OCI-LY1 (cell line): ENCODE data around the gene MYOF.

Experiments
- H2AFZ ChIP-seq: fragments of 200-600 bp; sonication (generic), shearing (Covaris generic); 2 replicates; pipeline ENCODE4 v1.6.0; 2014; ENCODE audit warnings: antibody characterized with exemption, mild to moderate bottlenecking, low read length
- H3F3A ChIP-seq: fragments of 200-600 bp; sonication (generic), shearing (Covaris generic); 2 replicates; pipeline ENCODE4 v1.6.0; 2014; ENCODE audit warnings: mild to moderate bottlenecking, antibody characterized with exemption, low read length, moderate library complexity; ENCODE audit not compliant: insufficient read depth
- H3K27ac ChIP-seq: fragments of 200-600 bp; sonication (generic); 2 replicates; pipeline ENCODE4 v1.5.1; 2014; ENCODE audit warnings: low read length, mixed run types, mild to moderate bottlenecking, low read depth; ENCODE audit not compliant: poor library complexity, severe bottlenecking
- H3K27me3 ChIP-seq: fragments of 200-600 bp; sonication (generic); 2 replicates; pipeline ENCODE4 v1.6.0; 2014; ENCODE audit warnings: antibody characterized with exemption, mild to moderate bottlenecking, low read length, moderate library complexity; ENCODE audit not compliant: insufficient read depth
- H3K36me3 ChIP-seq: fragments of 200-600 bp; sonication (generic); 2 replicates; pipeline ENCODE4 v1.6.1; 2014; ENCODE audit warnings: mild to moderate bottlenecking, antibody characterized with exemption, low read length, moderate library complexity, mixed read lengths; ENCODE audit not compliant: insufficient read depth
- H3K4me1 ChIP-seq: fragments of 200-600 bp; sonication (generic); 2 replicates; pipeline ENCODE4 v1.5.1; 2014; ENCODE audit warnings: mild to moderate bottlenecking, low read length, moderate library complexity; ENCODE audit not compliant: insufficient read depth, severe bottlenecking
- H3K4me2 ChIP-seq: fragments of 200-600 bp; sonication (generic), shearing (Covaris generic); 2 replicates; pipeline ENCODE4 v1.6.1; 2014; ENCODE audit warnings: low read length
- H3K4me3 ChIP-seq: fragments of 200-600 bp; sonication (generic); 2 replicates; pipeline ENCODE4 v1.5.1; 2014; ENCODE audit warnings: low read length, low read depth, mild to moderate bottlenecking, mixed read lengths; ENCODE audit not compliant: poor library complexity, severe bottlenecking
- H3K79me2 ChIP-seq: fragments of 200-600 bp; shearing (Covaris generic); 2 replicates; pipeline ENCODE4 v1.6.1; 2016; ENCODE audit warnings: mixed run types, low read length, mixed read lengths; ENCODE audit not compliant: insufficient read depth
- H3K9ac ChIP-seq: fragments of 200-600 bp; sonication (generic), shearing (Covaris generic); 2 replicates; pipeline ENCODE4 v1.6.1; 2014; ENCODE audit warnings: mild to moderate bottlenecking, low read length, mixed read lengths
- H3K9me2 ChIP-seq: fragments of 200-600 bp; sonication (generic), shearing (Covaris generic); 2 replicates; pipeline ENCODE4 v1.6.1; 2014; ENCODE audit warnings: low read depth, mild to moderate bottlenecking, low read length, mixed read lengths
- H3K9me3 ChIP-seq: fragments of 200-600 bp; shearing (Covaris generic); 2 replicates; pipeline ENCODE4 v1.6.1; 2014; ENCODE audit warnings: low read length, mixed read lengths
- H4K20me1 ChIP-seq: fragments of 200-600 bp; sonication (generic), shearing (Covaris generic); 2 replicates; pipeline ENCODE4 v1.6.0; 2016; ENCODE audit warnings: mild to moderate bottlenecking, low read length; ENCODE audit not compliant: insufficient read depth
- CTCF ChIP-seq: fragments of 200-600 bp; sonication (generic), shearing (Covaris generic); IDR thresholded peaks from 2 replicates; pipeline ENCODE4 v1.5.1; 2017; ENCODE audit warnings: mild to moderate bottlenecking, antibody characterized with exemption, low read length, moderate library complexity, mixed read lengths
- EZH2 ChIP-seq: fragments of 200-600 bp; sonication (generic), shearing (Covaris generic); IDR thresholded peaks from 2 replicates; pipeline ENCODE4 v1.8.0; 2017; ENCODE audit warnings: borderline replicate concordance, mixed run types, mild to moderate bottlenecking, antibody characterized with exemption, low read length, moderate library complexity, mixed read lengths

Gene MYOF

DNA sequence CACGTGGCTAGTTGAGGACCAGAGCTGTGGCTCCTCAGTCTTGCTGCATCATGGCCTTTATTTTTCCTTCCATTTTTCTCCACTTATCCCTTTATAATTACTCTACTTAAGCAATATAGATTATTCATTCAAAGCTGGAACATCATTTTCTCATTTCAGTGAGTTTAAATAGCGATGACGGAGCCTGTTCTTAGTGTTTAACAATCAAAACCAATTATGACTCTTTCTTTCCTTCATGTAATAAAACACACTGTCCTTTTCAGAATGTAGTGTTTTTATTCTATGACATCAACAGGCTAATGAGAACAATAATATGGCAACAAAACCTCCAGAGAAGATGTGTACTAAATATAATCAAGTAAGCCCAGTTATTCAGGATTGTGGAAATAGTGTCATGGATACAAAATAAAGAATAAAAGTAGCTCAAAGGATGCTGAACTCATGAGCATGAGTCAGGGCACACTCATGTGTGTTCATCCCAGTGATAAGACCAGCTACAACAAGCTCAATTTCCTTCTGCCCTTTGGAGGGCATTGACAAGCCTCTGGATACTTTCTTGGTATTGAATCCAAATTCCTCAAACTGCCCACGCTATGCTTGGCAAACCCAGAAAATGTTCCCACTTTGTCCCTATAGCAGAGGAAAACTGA, 220.0 kb downstream of the MYOF start:
- Histone ChIP-seq H3F3A (no peaks in the 10 kb centered on the region), H3K27ac (no peak overlapping the region), H3K27me3 (no peaks in the 10 kb centered on the region), H3K79me2 (no peaks in the 10 kb centered on the region), H3K9ac (no peak overlapping the region), H3K9me2 (no peaks in the 10 kb centered on the region), H3K4me2 (no peak overlapping the region), H3K9me3 (no peaks in the 10 kb centered on the region), H3K36me3 (no peaks in the 10 kb centered on the region), H4K20me1 (no peaks in the 10 kb centered on the region), H2AFZ (no peak overlapping the region), H3K4me1 (no peaks in the 10 kb centered on the region), H3K4me3 (no peak overlapping the region)
- TF ChIP-seq CTCF: no peak
- no peak for TF ChIP-seq EZH2

DNA sequence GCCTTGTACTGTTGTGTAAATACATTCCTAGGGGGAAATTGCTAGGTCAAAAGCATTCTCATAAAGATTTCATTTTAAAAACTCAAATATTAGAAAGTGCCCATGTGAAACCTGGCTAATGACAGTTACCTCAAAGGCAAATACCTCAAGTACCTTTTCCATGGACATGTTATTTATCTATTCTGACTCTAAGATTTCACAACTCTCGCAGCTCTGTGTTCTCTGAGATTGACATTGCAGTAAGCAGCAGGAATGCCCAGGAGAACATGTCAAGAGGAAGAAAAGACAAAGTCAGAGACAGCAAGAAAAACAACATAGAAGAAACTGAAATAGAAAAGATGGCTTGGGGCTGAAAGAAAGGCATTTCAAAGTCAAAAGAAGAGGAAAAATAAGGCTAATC, 221.0 kb downstream of the MYOF start:
- Histone ChIP-seq H3K9ac (no peak overlapping the region), H2AFZ (no peak overlapping the region), H3K9me3 (no peaks in the 10 kb centered on the region), H4K20me1 (no peaks in the 10 kb centered on the region), H3K4me3 (no peak overlapping the region), H3F3A (no peaks in the 10 kb centered on the region), H3K4me2 (no peak overlapping the region), H3K9me2 (no peaks in the 10 kb centered on the region), H3K4me1 (no peaks in the 10 kb centered on the region), H3K79me2 (no peaks in the 10 kb centered on the region), H3K27me3 (no peaks in the 10 kb centered on the region), H3K27ac (no peak overlapping the region), H3K36me3 (no peaks in the 10 kb centered on the region)
- no peak for TF ChIP-seq CTCF
- TF ChIP-seq EZH2: no peak

- H2AFZ ChIP-seq: no peak overlapping the region
- H3K36me3 ChIP-seq: no peaks in the 10 kb centered on the region
- no peak overlapping the region for H3K4me3 ChIP-seq
- H3K9me2 ChIP-seq: no peaks in the 10 kb centered on the region
- H3K9ac ChIP-seq: no peak overlapping the region
- H3F3A ChIP-seq: no peaks in the 10 kb centered on the region
- no peaks in the 10 kb centered on the region for H3K79me2 ChIP-seq
- no peak overlapping the region for H3K4me2 ChIP-seq
- H3K9me3 ChIP-seq: no peaks in the 10 kb centered on the region
- no peaks in the 10 kb centered on the region for H4K20me1 ChIP-seq
- no peaks in the 10 kb centered on the region for H3K4me1 ChIP-seq
- no peaks in the 10 kb centered on the region for H3K27me3 ChIP-seq
- no peak overlapping the region for H3K27ac ChIP-seq
- no peak for TF ChIP-seq EZH2
- no peak for TF ChIP-seq CTCF
Measured at GRCh38 chr10:93259126-93259525, 223.0 kb downstream of the MYOF start.
